Stimulated activated CD4-positive, alpha-beta T cell treated with anti-CD3 and anti-CD28 coated beads, Interleukin-2, amount 100 ng/mL, for 4 hours (primary cell): ENCODE results near the gene C20orf202.
"Not testable (repeated sequence)": the region's sequence is repeated elsewhere in the genome, so short reads cannot be mapped to it uniquely, and the experiment has no call there.

Experiments
- DNase-seq: peaks from one replicate; pipeline ENCODE4 v3.0.0-alpha.2; 2020; ENCODE audit warnings: low read depth

Gene C20orf202

GRCh38 chr20:1209447-1210387 lies 6.5 kb downstream of the C20orf202 start:
- no peak for DNase-seq

- no peak for DNase-seq
These were observed 7.2 kb downstream of the C20orf202 start for GRCh38 chr20:1210501-1210900.

GRCh38 chr20:1212023-1212422 lies 8.8 kb downstream of the C20orf202 start:
- DNase-seq: no peak

GRCh38 chr20:1212607-1213396 lies 9.5 kb downstream of the C20orf202 start:
- peak; percentile 52 for DNase-seq

GRCh38 chr20:1214838-1215261 lies 11.6 kb downstream of the C20orf202 start:
- DNase-seq: no peak

- peak; percentile 52 for DNase-seq
These were observed 12.3 kb downstream of the C20orf202 start for GRCh38 chr20:1215386-1216170.

GRCh38 chr20:1216527-1217427 lies 13.5 kb downstream of the C20orf202 start:
- not testable (repeated sequence) for DNase-seq

GRCh38 chr20:1222750-1223149 lies 19.5 kb downstream of the C20orf202 start:
- not testable (repeated sequence) for DNase-seq

- DNase-seq: no peak
These were observed 21.1 kb downstream of the C20orf202 start for GRCh38 chr20:1224205-1224890.

- no peak for DNase-seq
These were observed 22.1 kb downstream of the C20orf202 start for GRCh38 chr20:1225263-1225782.

- peak; percentile 73 for DNase-seq
These were observed 22.8 kb downstream of the C20orf202 start, which contains the start of gene RAD21L1 for GRCh38 chr20:1225783-1226654. TSS of gene RAD21L1 (plus strand) at chr20:1226044. CDS start at chr20:1228454, 2,410 bp downstream.

- no peak for DNase-seq
These were observed 26.3 kb downstream of the C20orf202 start for GRCh38 chr20:1229541-1229940.

- DNase-seq: no peak
These were observed 29.2 kb downstream of the C20orf202 start for GRCh38 chr20:1232286-1233111.

- no peak for DNase-seq
These were observed 37.3 kb downstream of the C20orf202 start for GRCh38 chr20:1240549-1240948.

- no peak for DNase-seq
These were observed 38.2 kb downstream of the C20orf202 start for GRCh38 chr20:1241456-1241855.

GRCh38 chr20:1242099-1242498 lies 38.8 kb downstream of the C20orf202 start:
- DNase-seq: no peak

GRCh38 chr20:1242530-1242929 lies 39.3 kb downstream of the C20orf202 start:
- DNase-seq: no peak

GRCh38 chr20:1245578-1245977 lies 42.3 kb downstream of the C20orf202 start:
- no peak for DNase-seq
